ENCODE results near the gene PRSS1.
"Not testable (repeated sequence)": the region's sequence is repeated elsewhere in the genome, so short reads cannot be mapped to it uniquely, and the experiment has no call there.

PRSS1 gene

DNA sequence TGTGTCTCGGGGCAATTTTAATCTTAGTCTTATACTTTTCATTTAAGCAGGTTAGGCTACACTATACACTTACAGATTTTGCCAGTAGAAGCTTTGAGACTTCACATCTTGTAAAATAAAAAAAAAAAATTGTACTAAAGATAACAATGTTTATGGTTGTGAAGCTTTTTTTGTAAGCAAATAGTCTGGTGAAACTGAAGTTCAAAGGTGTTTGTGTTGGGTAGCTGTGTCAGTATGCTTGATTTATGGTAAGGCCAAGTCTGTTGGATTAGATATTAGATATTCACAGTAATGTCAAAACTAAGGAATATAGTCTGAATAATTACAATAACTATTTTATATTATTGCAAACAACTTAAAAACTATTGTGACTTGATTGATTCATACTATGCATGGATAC is 31.0 kb upstream of the PRSS1 start:
- Histone ChIP-seq H3K4me3 (ENCODE audit: low read depth, low read length) (no peak overlapping the region), H3K9me3 (ENCODE audit: control insufficient read depth, insufficient read depth, low read length) (no peaks in the 10 kb centered on the region), H3K9ac (ENCODE audit: low read depth, low read length) (no peak overlapping the region), H3K4me1 (ENCODE audit: control insufficient read depth, insufficient read depth, low read length) (no peaks in the 10 kb centered on the region), H3K36me3 (ENCODE audit: control insufficient read depth, insufficient read depth, low read length) (no peaks in the 10 kb centered on the region), H3K27ac (ENCODE audit: low read depth, low read length) (no peak overlapping the region), H3K27me3 (ENCODE audit: control insufficient read depth, insufficient read depth, low read length) (no peaks in the 10 kb centered on the region)

DNA sequence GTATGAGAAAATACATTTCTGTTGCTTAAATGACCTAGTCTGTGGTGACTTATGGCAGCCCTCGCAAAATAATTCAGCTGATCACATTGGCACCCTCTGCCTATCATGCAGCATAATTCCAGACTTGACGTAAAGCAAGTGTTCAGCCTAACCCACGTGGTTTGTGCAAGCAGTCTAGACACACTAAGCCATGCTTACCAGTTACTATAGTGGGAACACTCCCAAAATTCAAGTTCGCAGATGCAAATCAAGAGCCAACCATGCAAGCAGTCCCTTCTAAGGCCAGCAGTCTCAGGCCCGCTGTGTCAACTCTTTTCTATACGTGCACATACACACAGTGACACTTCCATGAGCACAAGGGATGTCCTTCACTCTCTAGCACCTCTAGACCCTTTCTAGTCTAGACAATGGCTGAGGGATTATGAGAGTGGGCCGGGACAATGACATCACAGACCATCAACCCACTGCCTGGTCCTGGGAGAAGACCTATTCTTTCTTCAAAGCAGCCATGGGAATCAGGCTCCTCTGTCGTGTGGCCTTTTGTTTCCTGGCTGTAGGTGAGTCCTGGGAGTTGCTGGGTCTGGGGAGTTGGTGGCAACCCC is 29.0 kb upstream of the PRSS1 start:
- Histone ChIP-seq H3K36me3 (ENCODE audit: control insufficient read depth, insufficient read depth, low read length) (no peaks in the 10 kb centered on the region), H3K27ac (ENCODE audit: low read depth, low read length) (no peak overlapping the region), H3K27me3 (ENCODE audit: control insufficient read depth, insufficient read depth, low read length) (no peaks in the 10 kb centered on the region), H3K4me3 (ENCODE audit: low read depth, low read length) (no peak overlapping the region), H3K9ac (ENCODE audit: low read depth, low read length) (no peak overlapping the region), H3K9me3 (ENCODE audit: control insufficient read depth, insufficient read depth, low read length) (no peaks in the 10 kb centered on the region), H3K4me1 (ENCODE audit: control insufficient read depth, insufficient read depth, low read length) (no peaks in the 10 kb centered on the region)

DNA sequence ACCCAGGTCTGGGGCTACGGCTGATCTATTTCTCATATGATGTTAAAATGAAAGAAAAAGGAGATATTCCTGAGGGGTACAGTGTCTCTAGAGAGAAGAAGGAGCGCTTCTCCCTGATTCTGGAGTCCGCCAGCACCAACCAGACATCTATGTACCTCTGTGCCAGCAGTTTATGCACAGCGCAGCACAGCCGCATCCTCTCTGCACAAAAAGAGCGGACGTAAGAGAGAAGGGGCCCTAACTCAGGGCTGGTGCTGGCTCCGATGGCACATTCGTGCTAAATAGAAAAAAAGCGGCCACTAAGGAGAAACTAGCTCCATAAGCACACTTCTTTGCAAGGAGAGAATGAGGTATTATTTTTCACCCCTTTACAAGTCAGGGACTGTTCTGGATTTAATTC is 28.3 kb upstream of the PRSS1 start:
- Histone ChIP-seq H3K27me3 (ENCODE audit: control insufficient read depth, insufficient read depth, low read length) (no peaks in the 10 kb centered on the region), H3K27ac (ENCODE audit: low read depth, low read length) (no peak overlapping the region), H3K9me3 (ENCODE audit: control insufficient read depth, insufficient read depth, low read length) (no peaks in the 10 kb centered on the region), H3K4me3 (ENCODE audit: low read depth, low read length) (no peak overlapping the region), H3K36me3 (ENCODE audit: control insufficient read depth, insufficient read depth, low read length) (no peaks in the 10 kb centered on the region), H3K9ac (ENCODE audit: low read depth, low read length) (no peak overlapping the region), H3K4me1 (ENCODE audit: control insufficient read depth, insufficient read depth, low read length) (no peaks in the 10 kb centered on the region)

DNA sequence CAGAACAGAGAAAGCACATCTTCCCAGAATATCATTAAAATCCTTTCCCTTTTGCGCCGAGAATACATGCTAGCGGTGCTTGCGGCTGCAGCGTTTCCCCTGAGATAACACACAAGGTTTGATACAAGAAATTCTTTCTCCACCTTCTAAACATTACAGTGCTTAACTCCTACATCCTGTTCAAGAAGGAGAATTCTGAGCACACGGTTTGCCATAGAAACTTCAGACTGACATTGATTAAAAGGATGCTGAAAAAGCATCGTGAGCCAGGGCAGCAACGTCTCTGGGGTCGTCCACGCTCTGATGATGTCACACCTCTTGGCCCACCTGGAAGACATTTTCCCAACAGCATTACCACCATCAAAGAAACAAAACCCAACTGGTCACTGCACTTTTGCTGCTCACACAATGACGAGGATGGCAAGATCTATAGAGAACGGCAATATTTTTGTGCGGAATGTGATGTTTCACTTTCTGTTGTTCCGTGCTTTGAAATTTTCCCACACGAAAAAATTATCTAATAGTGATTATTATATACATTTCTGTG is 27.0 kb upstream of the PRSS1 start:
- Histone ChIP-seq H3K4me1 (ENCODE audit: control insufficient read depth, insufficient read depth, low read length) (no peaks in the 10 kb centered on the region), H3K4me3 (ENCODE audit: low read depth, low read length) (no peak overlapping the region), H3K9me3 (ENCODE audit: control insufficient read depth, insufficient read depth, low read length) (no peaks in the 10 kb centered on the region), H3K27me3 (ENCODE audit: control insufficient read depth, insufficient read depth, low read length) (no peaks in the 10 kb centered on the region), H3K36me3 (ENCODE audit: control insufficient read depth, insufficient read depth, low read length) (no peaks in the 10 kb centered on the region), H3K9ac (ENCODE audit: low read depth, low read length) (no peak overlapping the region), H3K27ac (ENCODE audit: low read depth, low read length) (no peak overlapping the region)

DNA sequence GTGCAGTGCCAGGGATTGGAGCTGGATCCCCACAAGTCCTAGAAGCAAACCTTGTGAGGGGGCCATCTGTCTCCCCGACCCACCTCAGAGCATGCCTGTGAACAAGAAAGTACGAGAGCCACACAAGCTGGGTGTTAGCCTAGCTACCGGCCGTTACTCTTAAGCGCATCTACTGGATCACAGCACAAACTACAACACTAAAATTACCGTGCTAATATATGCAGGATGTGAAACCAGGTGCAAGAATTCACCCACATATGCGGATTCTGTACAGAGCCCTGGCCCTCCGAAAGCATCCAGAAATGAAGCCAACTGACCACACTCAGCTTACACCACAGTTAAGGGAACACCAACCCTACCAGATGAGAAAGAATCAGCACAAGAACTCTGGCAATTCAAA is 16.0 kb upstream of the PRSS1 start:
- H3K4me3 ChIP-seq (ENCODE audit: low read depth, low read length) = no peak overlapping the region

DNA sequence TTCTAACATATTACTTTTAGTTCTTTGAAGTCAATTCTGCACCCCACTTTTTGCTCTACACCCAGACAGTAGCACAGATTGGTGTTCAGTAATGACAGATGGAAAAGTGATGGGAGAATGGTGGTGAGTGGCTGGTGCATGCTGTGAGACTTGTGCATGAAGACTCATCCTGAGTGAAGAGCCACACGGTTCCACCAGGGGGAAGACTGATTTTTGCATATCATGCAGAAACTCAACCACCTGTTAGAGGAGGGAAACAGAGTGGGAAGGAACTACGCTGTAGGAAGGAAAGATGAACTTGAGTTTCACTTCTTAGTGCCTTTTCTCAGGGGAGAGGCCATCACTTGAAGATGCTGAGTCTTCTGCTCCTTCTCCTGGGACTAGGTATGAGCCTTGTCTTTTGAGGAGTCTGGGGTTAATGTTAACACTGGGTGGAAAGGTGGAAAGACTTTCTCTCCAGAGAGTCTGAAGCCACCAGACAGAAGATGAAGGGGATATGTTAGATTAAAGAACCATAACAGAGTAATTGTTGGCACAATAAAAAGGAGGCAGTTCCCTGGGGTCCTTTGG is 9.3 kb upstream of the PRSS1 start:
- no peak overlapping the region for H3K27ac ChIP-seq (ENCODE audit: low read depth, low read length)
- no peaks in the 10 kb centered on the region for H3K9me3 ChIP-seq (ENCODE audit: control insufficient read depth, insufficient read depth, low read length)

More for the DNA sequence above, 16.0 kb upstream of the PRSS1 start:
- 0 out of 2 replicates have a peak, but pooled peaks cover 2% of the 10 kb centered on the region for H3K9me3 ChIP-seq (ENCODE audit: control insufficient read depth, insufficient read depth, low read length)
- H3K36me3 ChIP-seq (ENCODE audit: control insufficient read depth, insufficient read depth, low read length) = no peaks in the 10 kb centered on the region
- H3K9ac ChIP-seq (ENCODE audit: low read depth, low read length) = no peak overlapping the region
- no peaks in the 10 kb centered on the region for H3K4me1 ChIP-seq (ENCODE audit: control insufficient read depth, insufficient read depth, low read length)
- no peak overlapping the region for H3K27ac ChIP-seq (ENCODE audit: low read depth, low read length)
- H3K27me3 ChIP-seq (ENCODE audit: control insufficient read depth, insufficient read depth, low read length) = no peaks in the 10 kb centered on the region

DNA sequence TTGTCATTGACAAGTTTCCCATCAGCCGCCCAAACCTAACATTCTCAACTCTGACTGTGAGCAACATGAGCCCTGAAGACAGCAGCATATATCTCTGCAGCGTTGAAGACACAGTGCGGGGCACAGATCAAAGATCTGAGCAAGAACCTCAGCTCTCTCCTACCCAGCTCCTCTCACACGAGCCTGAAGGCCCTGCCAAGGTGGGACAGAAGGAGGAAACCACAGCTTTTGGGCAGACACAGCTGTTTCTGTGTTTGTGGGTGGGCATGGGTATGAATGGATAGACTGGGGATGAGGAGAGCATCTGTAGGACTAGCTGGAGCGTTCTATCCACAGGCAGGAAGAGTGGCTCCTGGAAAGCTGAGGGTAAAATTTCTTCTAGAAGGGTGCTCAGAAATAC is 8.5 kb upstream of the PRSS1 start:
- H3K4me3 ChIP-seq (ENCODE audit: low read depth, low read length) = no peak overlapping the region
- H3K4me1 ChIP-seq (ENCODE audit: control insufficient read depth, insufficient read depth, low read length) = no peaks in the 10 kb centered on the region
- H3K9ac ChIP-seq (ENCODE audit: low read depth, low read length) = no peak overlapping the region

More for the DNA sequence above, 9.3 kb upstream of the PRSS1 start:
- H3K9ac ChIP-seq (ENCODE audit: low read depth, low read length) = no peak overlapping the region
- no peaks in the 10 kb centered on the region for H3K36me3 ChIP-seq (ENCODE audit: control insufficient read depth, insufficient read depth, low read length)
- H3K27me3 ChIP-seq (ENCODE audit: control insufficient read depth, insufficient read depth, low read length) = no peaks in the 10 kb centered on the region
- no peak overlapping the region for H3K4me3 ChIP-seq (ENCODE audit: low read depth, low read length)
- no peaks in the 10 kb centered on the region for H3K4me1 ChIP-seq (ENCODE audit: control insufficient read depth, insufficient read depth, low read length)

DNA sequence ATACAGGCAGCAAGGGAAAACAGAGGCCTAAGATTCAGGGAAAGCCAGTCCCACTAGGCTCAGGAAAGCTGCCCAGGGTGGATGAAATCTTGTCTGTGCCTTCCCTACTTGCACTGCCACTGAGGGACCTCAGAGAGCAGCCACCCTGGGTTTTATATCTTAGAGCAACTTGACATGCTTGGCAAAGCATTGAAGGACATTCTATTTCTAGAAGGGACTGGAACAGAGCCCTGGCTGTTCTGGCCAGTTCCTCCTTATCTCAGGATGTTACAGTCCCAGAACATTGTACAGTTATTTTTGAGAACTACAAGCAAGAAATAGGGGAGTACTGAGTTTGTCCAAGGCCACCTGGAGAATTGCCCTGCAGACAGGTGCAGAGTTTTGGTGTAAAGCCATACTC is 7.3 kb upstream of the PRSS1 start:
- H3K4me3 ChIP-seq (ENCODE audit: low read depth, low read length); H3K27ac ChIP-seq (ENCODE audit: low read depth, low read length); H3K4me1 ChIP-seq (ENCODE audit: control insufficient read depth, insufficient read depth, low read length); H3K9ac ChIP-seq (ENCODE audit: low read depth, low read length); H3K9me3 ChIP-seq (ENCODE audit: control insufficient read depth, insufficient read depth, low read length); H3K27me3 ChIP-seq (ENCODE audit: control insufficient read depth, insufficient read depth, low read length); H3K36me3 ChIP-seq (ENCODE audit: control insufficient read depth, insufficient read depth, low read length): not testable (repeated sequence)

More for the DNA sequence above, 8.5 kb upstream of the PRSS1 start:
- H3K27ac ChIP-seq (ENCODE audit: low read depth, low read length) = no peak overlapping the region
- H3K36me3 ChIP-seq (ENCODE audit: control insufficient read depth, insufficient read depth, low read length) = no peaks in the 10 kb centered on the region
- H3K27me3 ChIP-seq (ENCODE audit: control insufficient read depth, insufficient read depth, low read length) = no peaks in the 10 kb centered on the region
- H3K9me3 ChIP-seq (ENCODE audit: control insufficient read depth, insufficient read depth, low read length) = no peaks in the 10 kb centered on the region

DNA sequence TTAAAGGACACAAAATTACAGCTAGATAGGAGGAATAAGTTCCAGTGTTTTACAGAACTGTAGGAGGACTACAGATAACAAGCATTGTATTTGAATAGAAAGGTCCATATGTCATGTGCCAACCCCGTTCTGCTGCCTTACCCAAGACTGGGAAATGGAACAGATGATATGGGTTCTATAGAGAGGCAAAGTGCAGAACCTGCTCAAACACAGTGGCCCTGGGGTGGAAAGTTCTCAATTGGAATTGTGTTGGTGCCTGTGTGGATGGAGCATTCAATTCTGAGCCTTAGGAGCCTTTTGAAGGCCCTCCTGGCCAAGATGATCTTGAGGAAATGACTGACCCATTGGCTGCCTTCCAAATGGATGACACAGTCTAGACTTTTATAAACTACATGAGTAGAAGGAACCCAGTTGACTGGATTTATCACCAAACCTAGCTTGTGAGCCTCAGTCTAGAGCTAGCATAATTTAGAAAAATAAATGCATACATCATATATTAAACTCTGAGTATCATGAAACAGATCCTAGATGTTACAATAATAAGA is 4.1 kb upstream of the PRSS1 start:
- Histone ChIP-seq H3K9me3 (ENCODE audit: control insufficient read depth, insufficient read depth, low read length) (no peaks in the 10 kb centered on the region), H3K36me3 (ENCODE audit: control insufficient read depth, insufficient read depth, low read length) (no peaks in the 10 kb centered on the region), H3K4me3 (ENCODE audit: low read depth, low read length) (no peak overlapping the region), H3K27ac (ENCODE audit: low read depth, low read length) (no peak overlapping the region), H3K27me3 (ENCODE audit: control insufficient read depth, insufficient read depth, low read length) (no peaks in the 10 kb centered on the region), H3K9ac (ENCODE audit: low read depth, low read length) (no peak overlapping the region), H3K4me1 (ENCODE audit: control insufficient read depth, insufficient read depth, low read length) (no peaks in the 10 kb centered on the region)

DNA sequence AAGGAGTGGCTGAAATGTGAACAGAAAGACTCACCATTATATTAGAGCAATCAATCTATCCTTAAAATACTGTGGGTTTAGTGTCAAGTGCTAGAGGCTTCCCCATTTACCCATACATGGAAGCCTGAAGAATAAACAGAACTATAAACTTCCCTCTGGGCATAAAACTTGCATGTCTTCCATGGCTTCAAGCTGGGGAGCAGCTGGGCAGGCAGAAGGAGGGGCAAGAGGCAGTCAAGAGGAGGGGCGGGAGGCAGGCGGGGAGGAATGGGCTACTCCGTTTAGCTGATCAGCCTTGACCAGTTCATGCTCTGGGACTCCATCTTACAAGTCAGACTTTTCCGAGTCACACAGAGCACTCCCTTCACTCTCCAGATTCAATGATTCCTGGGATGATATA is 3.5 kb upstream of the PRSS1 start:
- Histone ChIP-seq H3K4me3 (ENCODE audit: low read depth, low read length) (no peak overlapping the region), H3K9me3 (ENCODE audit: control insufficient read depth, insufficient read depth, low read length) (no peaks in the 10 kb centered on the region), H3K4me1 (ENCODE audit: control insufficient read depth, insufficient read depth, low read length) (no peaks in the 10 kb centered on the region), H3K27ac (ENCODE audit: low read depth, low read length) (no peak overlapping the region), H3K27me3 (ENCODE audit: control insufficient read depth, insufficient read depth, low read length) (no peaks in the 10 kb centered on the region), H3K9ac (ENCODE audit: low read depth, low read length) (no peak overlapping the region), H3K36me3 (ENCODE audit: control insufficient read depth, insufficient read depth, low read length) (no peaks in the 10 kb centered on the region)

DNA sequence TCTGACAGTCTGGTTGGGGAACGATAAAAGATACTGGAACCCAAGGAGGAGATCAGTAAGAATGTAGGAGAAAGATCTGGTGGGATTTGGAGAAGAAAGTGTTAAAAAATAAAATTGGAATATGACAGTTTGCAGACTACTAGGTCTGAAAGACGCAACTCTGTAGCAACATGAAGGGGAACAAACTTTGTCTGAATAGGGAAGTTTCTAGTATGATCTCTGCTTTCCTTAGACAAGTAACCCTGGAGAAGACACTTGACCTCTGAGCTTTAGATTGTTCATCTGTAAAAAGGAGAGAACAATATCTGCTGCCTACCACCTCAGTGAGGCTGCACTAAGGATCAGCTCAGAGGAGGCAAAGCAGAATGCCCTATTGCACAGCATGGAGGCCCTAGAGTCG is 3.0 kb upstream of the PRSS1 start:
- no peak overlapping the region for H3K4me3 ChIP-seq (ENCODE audit: low read depth, low read length)
- H3K9ac ChIP-seq (ENCODE audit: low read depth, low read length) = no peak overlapping the region
- H3K36me3 ChIP-seq (ENCODE audit: control insufficient read depth, insufficient read depth, low read length) = no peaks in the 10 kb centered on the region
- no peaks in the 10 kb centered on the region for H3K4me1 ChIP-seq (ENCODE audit: control insufficient read depth, insufficient read depth, low read length)
- no peaks in the 10 kb centered on the region for H3K9me3 ChIP-seq (ENCODE audit: control insufficient read depth, insufficient read depth, low read length)
- no peaks in the 10 kb centered on the region for H3K27me3 ChIP-seq (ENCODE audit: control insufficient read depth, insufficient read depth, low read length)
- no peak overlapping the region for H3K27ac ChIP-seq (ENCODE audit: low read depth, low read length)
